AG09309 (cell line): ENCODE measurements around the gene VEGFD.

Experiments used
- DNase-seq: peaks from one replicate; pipeline ENCODE4 v3.0.0-alpha.2; 2010; ENCODE audit warnings: low read depth
- H3K4me3 ChIP-seq: 2 replicates; pipeline ENCODE4 v1.5.1; 2011; ENCODE audit warnings: mild to moderate bottlenecking, low read depth, low read length, moderate library complexity; ENCODE audit not compliant: control insufficient read depth
- CTCF ChIP-seq: IDR thresholded peaks from 2 replicates; pipeline ENCODE4 v1.5.1; 2011; ENCODE audit warnings: mild to moderate bottlenecking, low read depth, low read length, inconsistent platforms; ENCODE audit not compliant: insufficient read depth, control insufficient read depth; ENCODE audit errors: missing control alignments

The VEGFD gene

GRCh38 chrX:15328821-15329220 lies 55.4 kb downstream of the VEGFD start:
- H3K4me3 ChIP-seq = no peak overlapping the region
- DNase-seq = no peak
- no peak for TF ChIP-seq CTCF

GRCh38 chrX:15328131-15328530 lies 56.1 kb downstream of the VEGFD start:
- H3K4me3 ChIP-seq = no peak overlapping the region
- no peak for DNase-seq
- TF ChIP-seq CTCF = no peak

DNA sequence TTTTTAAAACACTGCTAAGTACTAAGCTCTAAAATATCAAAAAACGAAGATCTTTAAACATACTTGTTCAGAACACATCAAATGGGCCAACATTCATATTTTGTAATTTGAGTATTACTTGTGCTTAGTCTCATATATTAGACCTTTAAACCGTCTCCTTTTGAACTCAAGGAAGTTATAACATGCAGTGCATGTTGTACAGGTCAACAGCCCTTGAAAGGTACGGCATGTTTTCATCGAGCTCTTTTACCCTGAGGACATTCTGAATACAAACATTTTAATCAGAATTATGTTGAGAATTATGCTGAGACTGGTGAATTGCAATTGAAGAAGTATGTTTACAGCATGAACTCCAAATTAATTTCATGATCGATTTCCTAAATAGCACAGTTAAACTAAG lies 61.7 kb downstream of the VEGFD start:
- TF ChIP-seq CTCF = no peak
- no peak overlapping the region for H3K4me3 ChIP-seq
- DNase-seq = no peak

GRCh38 chrX:15322072-15322471 lies 62.1 kb downstream of the VEGFD start:
- no peak for DNase-seq
- TF ChIP-seq CTCF = no peak
- no peak overlapping the region for H3K4me3 ChIP-seq

DNA sequence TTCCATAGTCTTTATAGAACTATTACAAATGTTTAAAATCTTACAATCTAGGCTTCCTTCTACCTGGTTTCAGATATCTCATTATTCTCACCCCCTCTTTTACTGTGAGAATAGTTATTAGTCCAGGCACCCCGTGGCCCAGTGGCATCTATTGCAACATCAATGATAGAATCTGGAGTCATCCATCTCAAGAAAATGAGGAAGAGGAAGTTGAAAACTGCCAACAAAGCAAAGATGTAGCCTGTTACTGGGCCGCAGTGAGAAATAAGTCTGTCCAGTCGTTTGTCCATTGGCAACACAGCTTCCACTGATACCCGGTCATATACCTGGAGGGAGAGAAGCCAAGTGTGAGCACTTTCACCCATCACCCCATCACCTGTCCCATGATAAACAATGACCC lies 62.8 kb downstream of the VEGFD start:
- no peak overlapping the region for H3K4me3 ChIP-seq
- no peak for DNase-seq
- TF ChIP-seq CTCF = no peak

- TF ChIP-seq CTCF = no peak
These were observed 63.9 kb downstream of the VEGFD start for GRCh38 chrX:15320297-15320696.

DNA sequence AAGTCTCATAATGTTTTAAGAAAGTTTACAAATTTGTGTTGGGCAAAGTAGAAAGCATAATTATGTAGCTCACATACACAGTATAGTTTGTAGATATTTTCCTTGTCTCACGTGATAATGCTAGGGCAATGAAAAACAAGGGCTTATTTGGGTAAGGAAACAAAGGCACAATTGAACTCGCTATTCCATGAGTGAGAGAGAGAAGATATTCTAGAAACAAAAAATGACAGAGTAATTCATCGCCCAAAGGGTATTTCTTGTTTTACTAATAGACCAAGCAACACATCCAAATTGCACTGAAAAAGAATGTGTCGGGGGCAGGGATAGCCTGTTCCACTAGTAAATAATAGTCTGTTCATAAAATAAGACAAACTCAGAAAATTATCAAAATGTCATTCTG lies 65.1 kb downstream of the VEGFD start:
- H3K4me3 ChIP-seq = no peak overlapping the region
- no peak for TF ChIP-seq CTCF
- DNase-seq = no peak

More at GRCh38 chrX:15320297-15320696, 63.9 kb downstream of the VEGFD start:
- no peak for DNase-seq
- no peak overlapping the region for H3K4me3 ChIP-seq
